HL-60/S4 treated with retinoic acid at 250 ng/mL for 4 days and 3 days (cell line): Measurements from ENCODE around the gene LTF.
"Not testable (repeated sequence)": the region's sequence is repeated elsewhere in the genome, so short reads cannot be mapped to it uniquely, and the experiment has no call there.

Source experiments
- in situ Hi-C: fragments of 300-500 bp; cut with MboI; formaldehyde crosslinking; loops from 2 replicates; pipeline ENCODE4 v1.7.0; 2022; ENCODE audit warnings: low sequenced_read_pairs

The LTF gene

DNA sequence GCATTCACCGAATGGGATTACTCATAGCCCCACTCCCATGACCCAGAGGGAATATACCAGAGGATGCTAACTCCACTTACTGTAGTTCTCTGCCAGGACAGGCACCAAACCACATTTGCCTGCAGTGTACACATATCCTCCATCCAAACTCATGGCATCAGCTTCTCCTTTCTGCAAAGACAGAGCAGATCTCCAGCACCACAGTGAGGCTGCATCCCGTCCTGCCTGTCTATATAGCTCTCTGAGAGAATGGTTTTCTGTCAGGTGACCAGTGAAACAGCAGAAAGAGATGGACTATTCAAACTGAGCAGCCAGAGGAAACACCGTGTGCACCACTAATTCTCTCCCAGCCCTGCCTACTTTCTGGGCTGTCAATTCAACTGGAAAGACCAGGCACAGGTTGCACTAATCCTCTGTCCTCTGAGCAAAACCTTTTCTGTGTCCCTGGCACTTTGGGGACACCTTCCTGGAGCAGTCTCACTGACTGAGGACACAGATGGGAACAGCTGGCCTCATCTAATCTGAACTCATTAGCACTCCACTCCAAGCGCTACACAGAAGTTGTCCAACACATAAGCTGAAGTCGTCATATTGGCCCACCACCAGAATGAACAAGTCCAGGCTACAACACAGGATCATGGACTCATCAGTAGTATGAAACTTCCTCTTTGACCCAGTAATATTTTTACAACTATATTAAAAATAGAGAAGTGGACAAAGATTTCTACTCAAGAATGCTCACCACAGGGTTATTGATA lies 17.3 kb downstream of the LTF start:
- in situ Hi-C loops: no loop called here

- in situ Hi-C loops: no loop called here
Measured at GRCh38 chr3:46442576-46443530, 21.9 kb downstream of the LTF start.

DNA sequence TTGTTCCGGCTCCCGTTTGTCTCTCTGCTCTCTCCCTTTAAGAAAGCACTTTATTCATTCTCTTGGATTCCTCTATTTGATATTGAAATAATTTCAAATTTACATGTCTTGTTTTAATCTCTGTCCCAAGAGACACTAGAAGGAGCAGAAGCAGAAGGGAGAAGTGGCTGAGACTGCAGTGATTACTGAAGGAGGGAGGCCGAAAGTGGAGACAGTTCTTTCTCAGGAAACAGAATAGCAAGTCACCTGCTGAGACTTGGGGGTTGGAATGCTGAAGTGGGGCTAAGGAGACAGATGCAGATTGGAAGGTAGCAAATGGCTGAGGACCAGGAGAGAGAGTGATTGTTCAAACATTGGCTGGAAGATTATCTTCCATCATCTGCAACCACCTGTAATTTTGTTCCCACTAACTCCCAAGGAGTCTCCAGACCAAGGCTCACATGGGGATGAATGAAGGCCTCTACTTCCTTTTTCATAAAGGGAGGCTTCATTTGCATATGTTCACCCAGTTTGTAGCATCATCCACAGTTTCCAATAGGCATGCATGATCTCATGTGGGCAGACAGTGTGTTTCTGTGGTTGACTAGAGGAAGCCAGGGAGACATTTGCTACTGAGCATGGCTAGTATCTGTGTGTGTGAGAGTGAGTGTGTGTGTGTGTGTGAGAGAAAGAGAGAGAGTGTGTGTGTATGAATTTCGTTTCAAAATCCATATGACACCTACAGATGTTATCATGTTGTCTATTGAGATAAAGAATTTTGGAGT lies 24.0 kb downstream of the LTF start:
- in situ Hi-C loops: no loop called here

GRCh38 chr3:46438831-46439230 lies 25.9 kb downstream of the LTF start:
- in situ Hi-C loops: no loop called here

DNA sequence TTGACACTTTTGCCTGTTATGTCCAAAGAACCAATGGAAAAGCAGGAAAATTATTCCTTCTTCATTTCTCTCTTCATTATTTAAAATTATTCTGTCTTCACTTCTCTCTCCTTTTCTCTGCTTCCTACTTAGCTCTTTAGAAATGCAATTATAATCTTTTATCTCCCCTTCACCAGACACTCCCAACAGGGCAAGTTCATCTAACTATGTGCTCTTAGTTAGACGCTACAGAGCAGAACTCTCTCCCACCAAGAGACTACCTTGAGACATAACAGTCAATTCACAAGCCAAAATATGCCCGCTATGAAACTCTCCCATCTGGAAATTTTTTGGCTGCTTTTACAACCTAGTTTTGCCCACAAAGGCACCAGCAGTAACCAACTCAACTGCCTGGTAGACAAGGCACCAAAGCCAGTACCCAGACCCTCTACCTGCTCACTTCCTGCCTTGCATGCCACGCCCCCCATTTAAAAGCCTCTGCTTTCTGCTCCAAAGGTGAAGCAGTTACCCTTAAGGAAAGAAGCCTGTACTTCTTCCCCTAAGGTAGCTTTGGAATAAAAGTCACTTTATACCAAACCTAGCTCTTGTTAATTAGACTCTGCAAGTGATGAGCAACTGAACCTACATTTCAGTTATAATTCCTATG lies 29.5 kb downstream of the LTF start:
- in situ Hi-C loops: no loop called here

- in situ Hi-C loops: no loop called here
Measured at GRCh38 chr3:46433841-46434240, 30.9 kb downstream of the LTF start.

DNA sequence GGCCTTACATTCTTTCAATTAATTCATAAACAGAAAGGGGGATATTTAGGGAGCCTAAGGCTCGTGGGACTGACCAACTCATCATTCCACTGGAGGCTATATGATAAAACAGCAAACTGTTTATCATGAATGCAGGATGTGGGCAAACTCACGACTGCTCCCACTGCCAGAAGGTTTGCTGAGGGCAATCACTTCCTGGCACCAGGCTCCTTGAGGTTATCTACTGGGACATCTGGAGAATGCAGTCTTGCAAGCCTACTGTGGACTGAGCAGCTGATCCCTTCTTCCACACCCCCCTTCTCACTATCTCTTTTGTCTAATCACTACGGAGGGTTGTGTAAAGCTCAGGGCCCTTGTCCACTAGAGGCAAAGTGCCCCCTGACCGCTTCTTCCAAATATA lies 31.6 kb downstream of the LTF start:
- in situ Hi-C loops: not testable (repeated sequence)

GRCh38 chr3:46431905-46432304 lies 32.8 kb downstream of the LTF start:
- in situ Hi-C loops: not testable (repeated sequence)

DNA sequence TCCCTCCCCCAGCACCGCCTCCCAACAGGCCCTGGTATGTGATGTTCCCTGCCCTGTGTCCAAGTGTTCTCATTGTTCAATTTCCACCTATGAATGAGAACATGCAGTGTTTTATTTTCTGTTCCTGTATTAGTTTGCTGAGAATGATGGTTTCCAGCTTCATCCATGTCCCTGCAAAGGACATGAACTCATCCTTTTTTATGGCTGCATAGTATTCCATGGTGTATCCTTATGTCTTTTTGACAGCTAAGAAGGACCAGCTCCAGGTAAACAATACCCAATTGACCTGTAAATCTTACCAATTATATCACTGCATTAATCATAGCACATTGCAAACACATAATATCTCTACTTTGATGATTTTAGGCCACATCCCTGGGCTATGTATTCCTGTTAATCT lies 33.8 kb downstream of the LTF start:
- in situ Hi-C loops: not testable (repeated sequence)

- in situ Hi-C loops: no loop called here
Measured at GRCh38 chr3:46429671-46430070, 35.0 kb downstream of the LTF start.

DNA sequence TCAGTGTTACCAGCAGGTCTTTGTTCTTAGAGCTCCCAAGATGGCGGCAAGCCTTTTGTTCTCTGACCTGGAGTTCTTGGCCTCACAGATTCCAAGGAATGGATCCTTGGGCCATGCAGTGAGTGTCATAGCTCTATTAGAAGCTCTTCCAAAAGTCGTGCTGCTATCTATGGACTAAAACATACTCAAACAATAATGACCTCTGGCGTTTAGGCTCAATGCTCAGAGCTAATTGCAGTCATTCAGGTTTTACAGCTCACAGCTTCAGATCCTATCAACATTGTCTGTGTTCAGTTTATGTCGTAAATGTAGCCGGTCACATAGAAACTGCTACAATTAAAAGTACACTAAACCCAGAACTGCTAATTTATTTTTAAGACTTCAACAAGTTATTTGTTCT lies 35.5 kb downstream of the LTF start:
- in situ Hi-C loops: no loop called here

DNA sequence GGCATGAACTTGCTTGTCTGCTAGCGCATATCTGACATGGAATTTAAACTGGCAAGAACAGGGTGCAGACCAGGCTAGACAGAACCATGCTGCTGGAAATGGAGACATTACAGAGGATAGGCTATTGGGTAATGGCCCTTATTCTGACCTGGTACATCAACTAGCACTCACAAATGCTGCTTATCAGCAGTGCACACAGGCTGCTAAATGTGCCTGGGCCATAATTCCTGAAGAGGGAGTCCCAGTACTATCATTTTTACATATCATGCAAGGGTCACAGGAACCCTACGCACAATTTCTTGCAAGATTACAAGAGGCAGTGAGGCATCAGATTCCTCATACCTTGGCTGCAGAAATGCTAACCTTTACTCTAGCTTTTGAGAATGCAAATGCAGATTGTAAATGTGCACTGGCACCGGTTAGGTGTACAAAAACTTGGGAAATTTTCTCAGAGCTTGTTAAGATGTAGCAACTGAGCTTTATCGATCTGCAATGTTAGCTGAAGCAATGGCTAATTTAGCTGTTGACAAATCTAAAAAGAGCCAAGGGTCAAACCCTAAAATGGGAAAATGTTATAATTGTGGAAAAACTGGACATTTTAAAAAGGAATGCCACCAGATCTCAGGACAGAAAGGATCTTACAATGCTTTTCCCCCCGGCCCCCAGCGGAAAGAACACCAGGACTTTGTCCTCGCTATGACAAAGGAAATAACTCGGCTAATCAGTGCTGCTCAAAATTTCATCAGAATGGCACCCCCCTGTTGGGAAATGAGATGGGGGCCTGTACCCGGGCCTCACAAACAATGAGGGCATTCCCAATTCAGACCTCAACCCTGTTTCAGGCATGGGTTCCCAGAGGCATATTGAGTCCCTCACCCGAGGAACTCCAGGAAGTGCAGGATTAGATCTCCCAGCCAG lies 36.5 kb downstream of the LTF start:
- in situ Hi-C loops: no loop called here

DNA sequence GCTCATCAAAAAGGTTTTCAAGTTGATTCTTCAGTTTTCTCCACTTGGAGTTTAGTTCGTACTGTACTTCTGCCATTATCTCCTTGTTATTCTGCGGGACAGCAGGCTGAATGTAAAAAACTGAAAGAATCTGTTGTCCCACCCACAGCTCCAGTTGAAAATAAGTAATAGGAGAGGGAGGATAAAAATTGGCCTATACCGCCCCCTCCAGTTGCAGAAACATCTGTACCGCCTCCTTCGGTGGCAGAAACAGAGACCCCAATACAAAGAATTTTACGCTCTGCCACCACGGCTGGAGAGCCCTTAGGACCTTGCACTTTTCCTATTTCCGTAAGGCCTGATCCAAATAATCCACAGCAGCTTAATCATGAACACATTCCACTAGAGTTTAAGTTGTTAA lies 37.3 kb downstream of the LTF start:
- in situ Hi-C loops: not testable (repeated sequence)

- in situ Hi-C loops: not testable (repeated sequence)
Measured at GRCh38 chr3:46426476-46426875, 38.2 kb downstream of the LTF start.

DNA sequence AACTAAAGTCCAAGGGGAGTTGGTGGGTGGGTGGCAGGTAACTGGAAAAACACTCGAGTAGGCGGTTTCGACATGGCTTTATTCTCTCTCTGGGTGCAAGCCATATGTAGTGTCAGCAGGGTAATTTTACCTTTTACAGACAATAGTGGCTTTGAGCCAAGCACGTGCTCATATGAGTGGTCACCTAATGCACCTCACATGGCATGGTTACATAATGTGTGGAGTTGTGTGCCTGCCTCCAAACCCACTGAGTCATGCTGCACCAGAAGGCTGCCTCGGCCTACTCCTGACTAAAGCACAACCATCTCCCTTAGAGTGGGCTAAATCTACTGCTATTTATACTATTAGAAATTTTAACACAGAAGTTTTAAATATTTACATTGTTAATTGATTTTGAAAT lies 41.1 kb downstream of the LTF start:
- in situ Hi-C loops: no loop called here

- in situ Hi-C loops: no loop called here
Measured at GRCh38 chr3:46422617-46423016, 42.1 kb downstream of the LTF start.

GRCh38 chr3:46420931-46421330 lies 43.8 kb downstream of the LTF start:
- in situ Hi-C loops: no loop called here

- in situ Hi-C loops: no loop called here
Measured at GRCh38 chr3:46419816-46420215, 44.9 kb downstream of the LTF start.

DNA sequence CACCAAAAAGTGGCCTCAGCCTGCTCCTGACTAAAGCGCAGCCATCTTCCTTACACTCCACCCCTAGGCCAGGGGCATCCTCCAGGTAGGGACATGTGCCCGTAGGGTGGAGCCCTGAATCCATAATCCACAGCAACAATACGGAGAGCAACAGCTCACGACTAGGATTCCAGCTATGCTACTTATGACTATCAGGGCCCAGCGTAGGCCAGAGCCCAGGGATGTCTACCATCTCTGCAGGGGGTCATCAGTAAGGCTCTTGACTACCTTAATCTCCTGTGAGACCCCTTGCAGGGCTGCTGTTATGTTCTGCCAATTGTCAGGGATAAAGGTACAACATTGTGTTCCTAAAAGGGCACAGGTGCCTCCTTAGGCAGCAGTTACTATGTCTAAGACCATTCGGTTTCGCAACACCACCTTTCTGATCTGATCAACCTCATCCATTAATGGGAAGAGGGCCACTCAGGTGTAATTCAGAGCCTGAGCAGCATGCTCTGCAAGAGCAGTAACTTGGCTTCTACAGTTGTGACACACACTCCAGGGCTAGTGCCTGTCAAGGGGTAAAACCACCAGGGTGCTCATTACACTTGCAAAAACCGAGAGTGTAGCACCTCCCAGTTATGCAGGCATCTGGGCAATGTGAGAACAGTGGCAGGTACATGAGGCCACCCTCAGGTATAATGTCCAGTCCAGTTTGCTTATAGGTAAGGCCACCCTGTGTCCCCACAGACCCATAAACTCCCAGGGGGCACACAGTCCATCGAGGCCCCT lies 46.7 kb downstream of the LTF start:
- in situ Hi-C loops: no loop called here
